ENCODE results near the gene NPBWR2.

The NPBWR2 gene, protein sequence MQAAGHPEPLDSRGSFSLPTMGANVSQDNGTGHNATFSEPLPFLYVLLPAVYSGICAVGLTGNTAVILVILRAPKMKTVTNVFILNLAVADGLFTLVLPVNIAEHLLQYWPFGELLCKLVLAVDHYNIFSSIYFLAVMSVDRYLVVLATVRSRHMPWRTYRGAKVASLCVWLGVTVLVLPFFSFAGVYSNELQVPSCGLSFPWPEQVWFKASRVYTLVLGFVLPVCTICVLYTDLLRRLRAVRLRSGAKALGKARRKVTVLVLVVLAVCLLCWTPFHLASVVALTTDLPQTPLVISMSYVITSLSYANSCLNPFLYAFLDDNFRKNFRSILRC

DNA sequence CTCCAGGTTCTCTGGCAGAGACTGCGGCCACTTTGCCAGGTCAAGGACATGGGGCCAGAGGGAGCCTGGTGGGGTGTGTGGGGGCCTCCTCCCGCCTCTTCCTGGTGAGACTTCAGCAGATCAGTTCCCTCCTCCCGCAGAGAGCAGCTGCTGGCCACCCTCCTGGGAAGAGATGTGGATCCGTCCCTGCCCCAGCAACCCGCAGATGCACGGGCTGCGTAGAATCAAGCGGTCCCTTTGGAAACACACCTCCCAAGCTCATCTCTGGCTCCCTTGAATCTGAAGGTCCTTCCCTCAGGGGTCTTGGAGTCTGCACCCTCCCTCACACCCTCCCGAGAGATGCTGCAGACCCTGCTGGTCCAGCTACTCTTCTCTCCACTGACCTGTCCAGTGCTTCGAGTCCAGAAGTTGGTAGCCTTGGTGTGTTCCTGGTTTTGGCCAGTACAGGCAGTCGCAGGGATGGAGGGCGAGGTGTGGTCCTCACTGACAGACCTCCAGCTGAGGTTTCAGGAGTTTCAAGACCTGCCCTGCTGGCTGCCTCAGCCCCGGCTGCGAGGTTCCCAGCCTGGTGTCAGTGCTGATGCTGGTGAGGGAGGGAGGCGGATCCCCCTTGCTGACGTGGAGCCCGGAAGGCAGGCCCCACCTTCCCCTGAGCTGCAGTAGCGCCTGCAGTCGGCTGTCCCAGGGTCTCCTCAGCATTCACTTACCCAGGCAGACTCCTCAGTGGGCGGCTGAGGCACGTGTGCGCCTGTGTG lies at the start of gene NPBWR2:
TSS of gene NPBWR2 (minus strand) at position 585 of the 755 bp plus-strand sequence. CDS start 734 bp downstream, outside the sequence.
- DNase-seq (ENCODE audit: low read depth in 2 of 2), result no peak

DNA sequence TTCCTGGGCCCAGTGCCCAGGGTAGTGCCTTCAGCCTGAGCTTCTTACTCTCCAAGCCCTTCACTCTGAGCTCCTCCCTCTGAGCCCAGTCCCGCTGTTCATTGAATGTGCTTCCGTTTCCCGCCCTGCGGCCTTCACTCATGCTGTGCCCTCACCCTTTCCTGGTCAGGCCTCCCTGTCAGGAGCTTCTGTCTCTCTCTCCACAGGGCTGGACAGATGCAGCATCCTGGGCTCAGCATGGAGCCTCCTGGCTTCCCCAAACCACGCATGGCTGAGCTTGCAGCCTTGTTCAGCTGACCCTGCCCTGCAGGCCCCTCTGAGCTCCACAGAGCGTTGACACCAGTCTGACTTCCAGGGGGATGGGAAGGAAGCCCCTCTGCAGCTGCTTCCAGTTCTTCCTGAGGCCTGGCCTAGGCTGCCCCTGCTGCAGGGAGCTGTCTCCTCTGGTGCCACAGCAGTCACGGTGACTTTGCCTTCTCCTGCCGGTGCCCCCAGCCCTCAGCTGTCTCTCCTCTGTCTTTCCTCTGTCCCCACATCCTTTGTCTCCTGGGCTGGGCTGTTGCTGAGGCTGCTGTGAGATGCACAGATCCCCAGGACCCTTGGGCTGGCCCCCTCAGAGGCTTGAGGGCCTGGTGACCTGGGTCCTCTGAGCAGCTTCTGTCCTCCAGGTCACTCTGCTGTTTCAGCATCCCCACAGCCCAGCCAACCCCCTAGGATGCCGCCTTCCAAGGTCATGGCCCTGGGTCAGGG lies 48.9 kb upstream of the NPBWR2 start:
- DNase-seq (ENCODE audit: low read depth in 2 of 2), result no peak

DNA sequence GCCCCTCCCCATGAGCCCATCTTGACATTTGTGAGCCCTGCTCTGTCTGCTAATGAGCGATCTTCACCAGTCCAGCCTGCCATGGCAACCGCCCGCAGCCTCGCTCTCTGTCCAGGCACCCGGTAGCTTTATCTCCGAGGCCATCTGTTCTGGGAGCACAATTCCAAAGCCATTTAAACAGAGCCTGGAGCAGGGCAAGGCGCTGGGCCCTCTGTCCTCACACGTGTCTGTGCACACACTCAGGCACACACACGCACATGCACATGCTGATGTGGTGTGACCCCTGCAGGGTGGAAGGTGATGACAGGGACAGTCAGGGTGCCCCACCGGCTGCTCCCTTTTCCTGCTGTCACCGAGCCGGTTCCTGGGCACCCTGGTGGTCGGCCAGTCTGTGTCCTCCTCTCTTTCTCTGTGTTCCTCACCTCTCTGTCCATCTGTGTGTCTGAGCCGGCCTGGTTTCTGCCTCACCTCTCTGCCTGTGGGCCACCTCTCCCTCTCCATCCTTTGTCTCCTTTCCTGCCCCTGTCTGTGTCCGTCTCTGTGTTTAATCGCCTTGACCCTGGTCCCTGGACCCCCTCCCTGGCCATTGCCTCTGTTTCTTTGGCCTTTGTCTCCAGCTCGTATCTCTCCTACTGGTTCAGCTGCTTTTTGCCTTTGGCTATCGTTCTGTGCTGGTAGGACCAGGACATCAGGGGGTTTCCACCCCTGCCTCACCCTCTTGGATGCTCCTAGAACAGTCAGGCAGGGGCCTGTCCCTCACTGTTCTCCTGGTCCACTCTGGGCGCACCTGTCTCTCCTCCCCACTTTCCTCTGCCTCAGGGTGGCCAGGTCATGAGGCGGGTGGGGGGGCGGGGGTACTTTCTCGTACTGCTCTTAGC lies 48.1 kb upstream of the NPBWR2 start:
- DNase-seq (ENCODE audit: low read depth in 2 of 2), result no peak

DNA sequence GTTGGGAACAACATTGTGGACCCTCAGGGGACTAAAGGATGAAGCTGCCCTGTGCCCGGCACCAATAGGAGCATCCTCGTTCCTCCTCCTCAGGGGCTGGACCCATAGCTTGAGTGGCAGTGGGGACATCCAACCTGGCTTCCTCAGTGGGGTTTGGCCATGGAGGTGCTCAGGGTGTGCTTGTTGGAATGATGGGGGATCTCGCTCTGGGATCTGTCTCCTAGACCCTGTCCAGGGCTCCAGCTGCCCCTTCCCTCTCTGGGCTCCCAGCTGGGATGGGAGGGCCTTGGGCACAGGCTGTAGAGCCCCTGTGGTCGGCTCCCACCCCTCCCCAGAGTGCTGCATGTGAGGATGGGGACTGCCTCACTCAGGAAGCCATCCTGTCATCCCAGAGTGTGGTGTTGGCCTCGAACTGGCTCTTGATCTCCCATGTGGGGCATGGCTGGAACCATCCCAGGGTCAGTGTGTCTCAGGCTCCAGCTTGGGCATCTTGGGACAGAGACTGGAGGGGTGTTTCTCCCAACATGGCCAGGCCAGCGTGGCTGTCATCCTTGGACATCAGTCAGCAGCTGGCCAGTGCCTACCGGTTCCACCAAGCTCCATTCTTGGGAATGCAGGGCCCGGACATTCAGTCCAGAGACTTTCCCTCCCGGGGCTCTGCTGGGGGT lies 47.4 kb upstream of the NPBWR2 start:
- DNase-seq (ENCODE audit: low read depth in 2 of 2), result no peak

DNA sequence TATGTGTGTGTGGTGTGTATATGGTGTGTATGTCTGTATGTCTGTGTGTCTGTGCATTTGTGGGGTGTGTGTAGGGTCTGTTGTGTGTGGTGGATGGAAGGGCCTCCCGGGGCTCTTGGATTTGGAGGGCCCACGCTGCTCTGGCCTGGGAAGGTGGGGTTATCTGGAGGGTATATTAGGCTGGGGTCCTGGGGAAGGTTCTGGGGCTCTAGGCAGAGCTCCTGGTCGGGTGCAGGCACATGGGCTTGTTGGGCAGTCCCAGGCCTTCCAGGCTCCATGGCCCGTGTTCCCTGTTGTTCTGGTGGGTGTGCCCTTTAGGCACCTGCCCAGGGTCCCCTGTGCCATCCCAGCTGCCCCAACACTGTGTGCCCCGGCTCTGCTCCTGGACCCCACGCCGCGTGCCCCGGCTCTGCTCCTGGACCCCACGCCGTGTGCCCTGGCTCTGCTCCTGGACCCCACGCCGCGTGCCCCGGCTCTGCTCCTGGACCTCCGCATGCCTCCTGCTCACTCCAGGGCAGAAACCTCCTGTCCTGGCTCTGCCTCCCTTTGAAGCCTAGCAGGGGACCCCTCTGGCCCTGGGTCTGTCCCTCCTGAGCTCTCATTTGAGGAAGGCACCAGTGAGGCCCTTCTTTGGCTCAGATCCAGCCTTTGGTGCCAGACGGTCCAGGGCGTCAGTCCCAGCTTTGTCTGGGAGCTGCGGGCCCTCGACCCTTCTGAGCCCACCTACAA lies 46.7 kb upstream of the NPBWR2 start:
- no peak for DNase-seq (ENCODE audit: low read depth in 2 of 2)

DNA sequence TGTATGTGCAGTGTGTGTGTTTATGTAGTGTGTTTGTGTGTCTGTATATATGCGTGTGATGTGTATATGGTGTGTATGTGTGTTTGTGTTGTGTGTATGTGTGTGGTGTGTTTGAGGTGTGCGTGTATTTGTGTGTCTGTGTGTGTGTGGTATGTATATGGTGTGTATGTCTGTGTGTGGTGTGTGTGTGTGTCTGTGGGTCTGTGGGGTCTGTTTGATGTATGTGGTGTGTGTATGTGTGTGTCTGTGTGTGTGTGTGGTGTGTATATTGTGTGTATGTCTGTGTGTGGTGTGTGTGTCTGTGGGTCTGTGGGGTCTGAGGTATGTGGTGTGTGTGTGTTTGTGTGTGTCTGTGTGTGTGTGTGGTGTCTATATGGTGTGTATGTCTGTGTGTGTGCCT lies 46.0 kb upstream of the NPBWR2 start:
- DNase-seq (ENCODE audit: low read depth in 2 of 2), result no peak

DNA sequence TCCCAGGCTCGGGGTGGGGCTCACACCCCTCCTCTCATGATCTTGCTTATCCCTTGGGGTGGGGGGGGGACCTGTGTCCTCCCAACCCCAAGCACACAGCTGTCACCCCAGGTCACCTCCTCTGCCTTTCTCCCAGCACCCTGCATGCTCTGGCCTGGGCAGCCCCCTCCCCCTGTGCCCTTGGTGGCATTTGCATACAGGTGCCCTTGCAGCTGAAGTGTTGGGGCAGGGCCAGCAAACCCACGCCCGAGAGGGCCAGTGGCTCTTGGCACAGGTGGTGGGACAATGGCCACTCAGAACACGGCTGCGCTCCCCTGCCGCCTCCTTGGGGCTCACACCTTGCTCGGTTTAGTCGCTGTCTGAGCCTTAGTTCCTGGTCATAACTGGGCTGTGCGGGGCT lies 45.5 kb upstream of the NPBWR2 start:
- DNase-seq (ENCODE audit: low read depth in 2 of 2), result no peak

DNA sequence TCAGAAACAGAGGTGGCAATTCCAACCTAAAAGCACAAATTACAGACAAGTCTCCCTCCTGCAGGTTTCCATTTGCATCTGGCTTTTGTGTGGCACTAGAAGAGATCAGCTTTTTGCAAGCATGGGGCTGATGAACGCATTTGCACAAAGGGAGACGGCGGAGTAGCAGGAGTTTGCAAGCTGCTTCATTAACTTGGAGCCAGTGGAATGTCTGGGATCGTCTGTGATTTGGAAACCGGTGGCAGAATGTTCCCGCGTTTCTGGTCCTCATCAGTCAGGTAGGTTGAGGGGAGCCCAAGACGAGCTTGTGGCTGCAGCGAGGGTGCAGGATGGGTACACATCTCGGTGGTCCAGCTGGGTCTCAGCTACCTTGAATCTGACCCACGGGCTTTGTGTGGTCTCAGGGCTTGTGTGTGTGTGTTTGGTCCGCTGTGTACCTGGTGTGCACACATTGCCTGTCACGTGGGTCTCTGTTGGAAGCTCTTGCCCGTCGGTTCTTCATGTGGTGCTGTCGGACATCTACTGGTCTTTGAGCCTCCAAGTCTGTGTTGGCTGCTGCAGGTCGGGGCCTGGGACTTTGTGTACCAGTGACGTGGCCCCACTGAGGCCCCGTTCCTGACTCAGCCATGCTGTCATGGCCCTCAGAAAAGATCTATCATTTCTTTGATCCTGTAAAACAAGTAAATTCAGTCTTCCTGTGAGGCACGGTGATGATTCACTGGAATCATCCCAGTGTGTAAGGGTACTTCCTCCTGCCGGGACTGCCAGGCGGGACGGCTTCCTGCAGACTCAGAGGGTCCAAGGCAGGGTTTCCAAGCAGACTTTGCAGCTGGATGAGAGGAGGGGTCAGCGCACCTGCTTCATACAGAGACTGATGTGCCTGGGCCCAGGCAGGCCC lies 44.5 kb upstream of the NPBWR2 start:
- DNase-seq (ENCODE audit: low read depth in 2 of 2), result no peak

DNA sequence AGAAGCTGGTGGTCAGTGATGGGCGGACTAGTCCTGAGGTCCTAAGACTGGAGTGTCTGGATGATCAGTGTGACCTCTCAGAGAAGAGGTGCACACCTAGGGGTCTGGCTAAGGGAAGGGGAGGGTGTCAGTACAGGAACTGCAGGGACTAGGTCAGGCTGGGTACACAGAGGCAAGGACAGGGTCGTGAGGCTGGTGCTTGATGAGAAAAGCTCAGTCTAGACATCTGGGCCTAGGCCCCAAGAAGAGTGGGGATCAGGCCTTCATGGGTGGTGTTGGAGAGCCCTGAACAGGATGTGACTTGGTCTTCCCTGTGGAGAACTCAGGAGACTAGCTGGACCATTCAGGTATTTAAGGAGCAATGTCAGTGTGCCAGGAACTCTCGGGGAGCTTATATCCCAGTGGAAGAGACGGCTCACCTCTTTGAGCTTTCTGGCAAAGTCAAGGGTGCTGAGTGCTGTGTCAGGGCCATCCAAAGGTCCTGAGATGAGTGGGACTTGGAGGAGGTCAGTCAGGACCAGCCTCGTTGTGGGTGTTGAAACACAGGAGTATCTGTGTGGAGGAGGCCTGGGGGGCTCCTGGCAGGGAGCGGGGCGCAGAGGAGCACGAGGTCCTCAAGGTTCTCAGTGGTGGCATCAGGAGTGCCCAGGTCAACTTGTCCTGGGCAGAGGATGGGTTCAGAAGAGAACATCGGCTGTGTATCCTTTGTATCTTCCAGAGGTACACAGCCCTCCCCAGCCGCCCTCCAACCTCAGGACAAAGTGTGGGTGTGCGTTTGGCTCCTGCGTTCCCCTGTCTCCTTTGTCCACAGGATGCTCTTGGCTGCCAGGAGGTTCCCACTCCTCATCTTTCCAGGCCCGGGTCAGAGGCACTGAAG lies 43.6 kb upstream of the NPBWR2 start:
- no peak for DNase-seq (ENCODE audit: low read depth in 2 of 2)

DNA sequence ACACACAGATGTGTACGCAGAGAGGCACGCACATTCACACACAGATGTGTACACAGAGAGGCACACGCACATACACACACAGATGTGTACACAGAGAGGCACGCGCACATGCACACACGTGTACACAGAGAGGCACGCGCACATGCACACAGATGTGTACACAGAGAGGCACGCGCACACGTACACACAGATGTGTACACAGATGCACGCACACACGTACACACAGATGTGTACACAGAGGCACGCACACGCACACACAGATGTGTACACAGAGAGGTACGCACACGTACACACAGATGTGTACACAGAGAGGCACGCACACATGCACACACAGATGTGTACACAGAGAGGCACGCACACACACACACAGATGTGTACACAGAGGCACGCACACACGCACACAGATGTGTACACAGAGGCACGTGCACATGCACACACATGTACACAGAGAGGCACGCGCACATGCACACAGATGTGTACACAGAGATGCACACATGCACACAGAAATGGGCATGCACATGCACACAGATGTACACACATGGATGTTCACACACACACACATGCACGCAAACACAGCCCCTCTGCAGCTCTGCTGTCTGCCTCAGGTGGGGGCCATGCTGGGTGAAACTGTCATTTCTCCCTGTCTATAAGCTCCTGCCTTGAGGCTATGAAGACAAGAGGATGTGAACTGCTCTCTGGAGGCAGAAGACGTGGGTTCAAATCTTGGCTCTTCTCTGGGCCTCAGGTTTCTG lies 42.6 kb upstream of the NPBWR2 start:
- no peak for DNase-seq (ENCODE audit: low read depth in 2 of 2)

DNA sequence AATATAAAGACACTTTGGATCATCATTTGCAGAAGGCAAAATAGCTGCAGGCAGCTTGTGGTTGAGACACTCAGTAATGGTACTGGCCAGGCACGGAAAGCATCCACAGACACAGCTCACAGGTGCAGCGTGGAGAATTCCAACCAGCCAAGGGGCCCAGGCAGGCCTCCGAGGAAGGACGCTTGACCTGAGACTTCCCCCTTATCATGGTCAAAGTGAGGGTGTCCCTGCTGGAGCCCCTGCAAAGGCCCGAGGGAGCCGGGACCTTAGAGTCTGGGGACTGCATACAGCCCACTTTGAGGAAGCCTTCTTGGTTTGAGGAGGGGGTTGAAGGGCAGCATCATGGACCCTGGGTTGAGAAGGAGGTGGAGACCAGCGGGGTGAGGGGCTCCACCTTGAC lies 41.8 kb upstream of the NPBWR2 start:
- DNase-seq (ENCODE audit: low read depth in 2 of 2), result no peak

DNA sequence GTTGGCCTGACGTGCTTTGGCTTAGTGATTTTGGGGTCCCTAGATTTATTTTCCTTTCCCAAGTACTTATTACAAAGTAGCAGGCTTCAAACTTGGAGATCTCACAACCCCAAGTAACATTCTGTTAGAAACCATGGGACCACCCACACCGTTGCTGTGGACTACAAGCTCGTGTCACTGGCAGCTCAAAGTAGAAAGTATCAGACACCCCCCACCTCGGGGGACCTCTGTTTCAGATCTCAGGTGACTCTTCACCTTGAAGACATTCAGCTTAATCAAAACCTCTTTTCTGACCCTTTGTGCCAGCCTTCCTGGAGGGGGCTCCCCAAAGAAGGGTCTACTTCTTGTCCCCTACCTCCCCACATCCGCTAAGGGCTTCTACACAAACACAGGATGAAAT lies 41.2 kb upstream of the NPBWR2 start:
- DNase-seq (ENCODE audit: low read depth in 2 of 2), result no peak

DNA sequence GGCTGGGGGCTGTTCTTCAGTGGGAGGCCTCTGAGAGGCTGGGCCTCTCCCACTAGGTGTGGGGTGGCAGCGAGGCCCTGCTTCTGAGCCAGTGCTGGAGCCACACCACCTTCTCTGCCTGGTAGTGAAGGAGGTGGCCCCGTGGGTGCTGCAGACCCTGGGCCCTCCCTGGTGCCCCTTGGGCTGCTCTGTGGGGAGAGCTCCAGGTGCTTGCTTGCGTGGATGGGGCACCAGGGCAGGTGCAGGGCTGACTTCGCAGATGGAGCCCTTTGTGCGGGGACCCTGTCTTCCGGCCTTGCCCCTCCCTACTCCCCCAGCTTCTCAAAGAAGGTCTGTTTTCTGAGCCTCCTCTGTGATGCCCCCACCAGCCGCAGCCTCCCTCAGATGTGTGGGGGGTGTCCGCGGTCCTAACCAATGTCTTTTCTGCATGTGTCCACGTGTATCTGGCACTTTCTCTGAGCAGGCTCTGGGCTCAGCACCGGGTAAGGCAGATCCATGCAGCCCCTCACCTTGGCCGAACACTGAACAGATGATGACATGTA lies 39.6 kb upstream of the NPBWR2 start:
- no peak for DNase-seq (ENCODE audit: low read depth in 2 of 2)

DNA sequence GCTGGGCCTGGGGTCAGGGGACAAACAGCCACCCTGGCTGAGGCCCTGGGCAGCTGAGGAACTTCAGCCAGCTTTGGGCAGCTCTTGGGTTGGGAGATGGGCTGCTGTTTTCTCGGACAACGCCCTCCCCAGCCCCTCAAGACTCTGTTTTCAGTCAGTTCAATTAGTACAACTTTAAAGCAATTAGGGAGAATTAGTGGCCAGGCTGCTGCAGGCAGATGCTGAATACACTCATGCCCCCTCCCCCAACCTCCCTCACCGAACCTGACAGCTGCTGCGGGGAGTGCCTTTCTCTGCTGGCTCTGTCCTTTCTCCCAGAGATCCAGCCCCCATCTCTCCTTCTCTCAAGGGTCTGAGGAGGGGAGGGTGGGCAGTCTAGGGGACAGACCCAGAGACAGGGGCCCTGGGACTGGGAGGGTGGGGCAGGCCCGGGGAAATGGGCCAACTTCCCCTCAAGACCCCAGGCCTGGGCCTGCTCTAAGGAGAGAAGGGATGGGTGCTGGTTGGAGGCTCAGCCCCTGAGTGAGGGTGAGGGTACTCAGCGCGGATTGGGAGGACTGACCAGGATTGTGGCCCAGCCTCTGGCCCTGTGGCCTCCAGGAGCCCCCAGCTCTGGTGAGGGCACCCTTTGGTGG lies 39.1 kb upstream of the NPBWR2 start:
- DNase-seq (ENCODE audit: low read depth in 2 of 2), result no peak

DNA sequence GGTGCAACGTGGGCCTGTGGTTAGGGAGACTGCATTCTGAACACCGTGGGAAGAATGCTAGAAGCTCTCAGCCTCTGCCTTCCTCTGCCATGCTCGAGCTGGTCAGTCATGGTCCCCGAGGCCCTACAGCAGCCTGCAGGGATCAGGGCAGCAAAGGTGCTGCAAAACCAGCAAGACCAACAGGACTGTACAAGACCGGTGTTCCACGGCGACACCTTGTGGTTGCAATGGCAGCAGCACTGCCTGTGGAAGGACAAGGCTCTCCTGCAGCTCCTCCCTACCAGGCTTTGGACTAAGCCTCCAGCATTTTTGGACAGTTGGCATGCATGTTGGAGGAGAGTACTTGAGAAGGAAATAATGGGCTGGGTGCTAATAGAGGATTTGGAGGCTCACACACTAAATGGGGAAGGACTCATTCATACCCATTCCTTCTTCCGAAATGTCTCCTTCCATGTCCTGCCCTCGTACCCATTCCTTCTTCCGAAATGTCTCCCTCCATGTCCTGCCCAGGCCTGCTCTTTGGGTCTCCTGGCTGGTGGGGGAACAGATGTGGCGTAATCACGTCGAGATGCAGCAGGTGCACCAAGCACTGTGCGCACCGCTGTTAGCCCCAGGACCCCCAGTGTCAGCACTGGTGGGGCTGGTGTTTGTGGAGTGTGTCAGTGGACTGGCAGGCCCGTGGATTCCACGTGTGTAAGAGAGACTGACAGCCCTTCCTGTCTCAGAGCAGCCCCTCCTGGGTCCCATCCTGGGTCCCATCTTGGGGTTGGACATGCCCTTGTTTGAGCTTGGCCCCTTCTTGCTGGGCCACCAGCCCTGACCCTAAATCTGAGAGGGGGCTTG lies 38.3 kb upstream of the NPBWR2 start:
- DNase-seq (ENCODE audit: low read depth in 2 of 2), result no peak

All from activated CD8-positive, alpha-beta memory T cell treated with anti-CD3 and anti-CD28 coated beads for 4 hours (primary cell).